HG03039 (cell line): ENCODE results near the gene ZNF594.
"Not testable (repeated sequence)": the region's sequence is repeated elsewhere in the genome, so short reads cannot be mapped to it uniquely, and the experiment has no call there.

Experiments used
- ATAC-seq: cut with Tn5 transposase; IDR thresholded peaks from one replicate; pipeline ENCODE4 v1.9.1; 2021; ENCODE audit warnings: mild to moderate bottlenecking, moderate library complexity; ENCODE audit not compliant: unreplicated experiment

ZNF594 gene

DNA sequence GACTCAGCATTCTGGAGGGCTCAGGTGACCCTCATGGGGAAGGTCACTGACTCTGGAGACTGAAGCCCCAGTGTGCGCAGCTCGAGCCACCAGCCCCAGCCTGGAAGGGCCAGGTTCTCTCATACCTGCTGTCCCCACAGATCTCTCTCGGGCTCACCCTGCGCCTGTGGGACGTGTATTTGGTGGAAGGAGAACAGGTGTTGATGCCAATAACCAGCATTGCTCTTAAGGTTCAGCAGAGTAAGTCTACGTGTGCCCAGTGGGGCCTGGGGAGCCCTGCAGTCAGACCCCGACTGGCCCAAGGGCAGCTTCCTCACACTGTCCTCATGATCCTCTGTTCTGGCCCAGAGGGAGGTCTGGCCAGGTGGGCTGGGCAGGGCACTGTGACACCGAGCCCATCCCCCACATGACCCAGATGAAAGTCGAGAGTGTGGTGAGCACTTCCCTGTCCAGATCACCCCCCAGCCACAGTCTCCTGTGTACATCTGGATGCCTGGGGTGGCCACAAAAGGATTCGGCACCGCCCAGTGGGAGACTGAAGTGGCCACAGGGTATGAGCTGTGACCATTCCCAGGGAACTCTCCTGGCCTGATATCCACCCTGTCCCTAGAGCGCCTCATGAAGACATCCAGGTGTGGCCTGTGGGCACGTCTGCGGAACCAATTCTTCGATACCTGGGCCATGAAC is 54.0 kb downstream of the ZNF594 start:
- ATAC-seq = not testable (repeated sequence)

DNA sequence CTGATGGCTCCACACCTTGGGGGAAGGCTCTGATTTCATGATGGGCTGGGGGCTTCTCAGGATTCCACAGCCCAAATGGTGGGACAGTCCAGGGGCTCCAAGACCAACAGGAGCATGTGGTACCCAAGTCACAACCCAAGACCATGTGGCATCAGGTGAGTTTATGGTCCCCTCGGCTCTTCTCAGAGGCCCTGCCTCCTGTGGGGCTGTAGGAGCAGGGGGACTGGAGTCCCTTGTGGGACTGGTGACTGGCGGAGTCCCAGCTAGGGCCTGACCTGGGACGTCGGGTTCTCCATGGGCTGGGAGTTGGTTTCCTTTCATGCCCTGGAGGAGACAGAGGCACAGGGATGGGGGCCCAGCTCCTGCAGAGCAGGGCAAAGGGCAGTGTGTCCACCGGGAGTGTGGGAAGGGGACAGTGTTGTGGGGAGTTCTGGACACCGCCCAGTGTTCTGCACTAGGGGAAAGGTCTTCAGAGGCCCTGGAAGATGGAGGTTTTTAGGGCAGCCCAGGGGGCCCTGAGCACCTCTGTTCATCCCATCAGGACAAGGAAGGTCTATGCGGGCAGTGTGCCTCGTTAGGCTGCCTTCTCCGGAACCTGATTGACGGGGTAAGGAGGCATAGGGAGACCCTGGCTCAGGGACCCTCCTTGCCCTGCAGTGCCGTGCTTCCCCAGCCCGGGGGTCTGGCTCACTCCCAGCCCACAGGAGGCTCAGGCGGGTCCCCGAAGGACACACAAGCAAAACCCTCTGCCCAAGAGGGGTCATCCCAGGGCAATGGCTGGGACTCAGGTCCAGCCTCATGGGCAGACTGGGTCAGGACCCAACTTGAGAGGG is 54.9 kb downstream of the ZNF594 start:
- not testable (repeated sequence) for ATAC-seq

DNA sequence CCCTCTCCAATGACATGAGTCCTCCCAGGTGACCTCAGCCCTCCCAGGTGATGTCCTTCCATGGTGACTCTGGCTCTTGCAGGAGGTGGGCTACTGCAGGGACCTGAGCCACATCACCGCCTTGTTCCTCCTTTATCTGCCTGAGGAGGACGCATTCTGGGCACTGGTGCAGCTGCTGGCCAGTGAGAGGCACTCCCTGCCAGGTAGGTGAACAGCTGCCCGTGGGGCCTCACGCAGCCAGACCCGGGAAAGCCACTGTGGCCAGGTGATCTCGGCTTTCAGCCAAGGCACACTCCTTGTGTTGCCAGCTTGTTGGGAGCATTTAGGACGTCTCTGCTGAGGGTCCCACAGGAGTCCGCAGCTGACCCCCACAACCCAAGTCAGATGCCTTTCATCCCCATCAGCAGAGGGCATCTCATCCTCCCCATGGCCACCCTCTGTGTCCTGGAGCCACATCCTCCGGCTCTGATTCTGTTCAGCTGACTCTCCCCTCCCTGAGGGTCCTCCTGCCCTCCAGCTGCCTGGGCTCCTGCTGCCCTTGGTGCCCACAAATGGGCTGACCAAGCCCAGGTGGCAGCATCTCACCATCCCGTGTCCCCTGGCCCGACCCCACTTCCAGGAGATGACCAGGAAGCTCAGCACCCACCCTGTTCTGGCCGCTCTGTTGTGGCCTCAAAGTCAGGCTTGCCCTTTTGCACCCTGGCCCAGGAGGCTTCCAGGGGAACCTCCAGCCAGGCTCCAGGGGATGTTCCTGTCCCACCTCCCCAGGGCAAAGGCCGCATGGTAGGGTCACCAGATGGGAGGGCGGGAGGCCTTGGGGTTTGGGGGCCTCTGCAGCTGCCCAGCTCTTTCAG is 55.7 kb downstream of the ZNF594 start:
- no peak for ATAC-seq

DNA sequence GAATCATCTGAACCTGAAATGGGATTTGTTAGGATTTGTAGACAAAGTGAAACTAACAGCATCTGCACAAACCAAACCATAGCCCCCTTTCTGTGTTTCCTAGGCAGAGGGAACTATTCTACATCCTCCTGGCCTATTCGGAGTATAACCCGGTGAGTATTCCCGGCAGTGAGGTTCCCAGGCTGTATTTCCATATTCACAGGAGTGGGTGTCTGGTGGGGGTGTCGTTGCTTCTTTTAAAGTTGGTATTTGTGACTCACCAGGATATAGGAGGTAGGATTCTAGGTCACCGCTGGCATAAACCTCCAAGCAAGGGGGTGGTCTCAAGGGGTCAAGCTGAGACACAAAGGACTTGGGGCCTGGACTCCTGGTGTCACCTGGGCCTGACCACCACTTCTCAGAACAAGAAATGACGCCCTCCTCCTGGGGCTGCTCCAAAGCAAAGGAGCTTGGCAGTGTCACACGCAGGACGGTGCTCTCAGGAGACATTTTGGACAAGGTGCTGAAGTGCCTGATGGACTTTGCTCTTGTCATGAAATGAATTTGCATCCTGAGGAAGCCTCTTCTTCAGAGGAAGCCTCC is 56.4 kb downstream of the ZNF594 start:
- ATAC-seq = not testable (repeated sequence)

DNA sequence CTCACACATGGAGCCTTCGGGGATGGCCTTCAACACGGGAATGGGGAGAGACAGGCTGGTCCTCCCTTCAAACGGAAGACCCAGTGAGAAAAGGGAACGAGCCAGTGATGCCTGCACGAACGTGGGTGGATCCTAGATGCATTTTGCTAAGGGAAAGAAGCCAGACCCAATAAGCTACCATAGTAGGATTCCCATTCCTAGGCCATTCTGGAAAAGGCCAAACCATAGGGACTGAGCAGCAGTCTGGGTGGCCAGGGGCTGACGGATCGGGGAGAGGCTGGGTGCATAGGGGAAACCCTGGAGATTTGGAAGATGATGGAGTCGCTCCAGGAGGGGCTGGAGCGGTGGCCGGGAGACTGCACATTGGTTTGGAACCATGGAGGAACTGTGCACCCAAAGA is 57.1 kb downstream of the ZNF594 start:
- not testable (repeated sequence) for ATAC-seq

DNA sequence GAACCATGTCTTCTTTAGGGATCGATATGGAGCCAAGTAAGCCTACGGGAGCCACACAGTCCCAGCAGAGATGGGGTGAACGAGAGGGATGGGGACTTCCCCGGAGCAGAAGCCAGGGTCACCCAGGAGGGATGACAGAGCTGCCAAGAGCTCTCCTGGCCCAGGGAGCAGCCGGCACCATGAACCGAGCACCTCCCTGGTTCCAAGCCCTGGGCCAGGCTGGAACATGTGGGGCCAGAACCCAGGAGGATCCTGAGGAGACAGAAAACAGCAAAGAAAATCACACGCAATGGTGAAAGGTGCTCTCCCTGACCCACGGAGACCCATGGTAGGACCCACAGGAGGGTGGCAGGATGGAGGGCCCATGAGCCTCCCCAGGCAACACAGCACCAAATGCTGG is 57.7 kb downstream of the ZNF594 start:
- not testable (repeated sequence) for ATAC-seq

DNA sequence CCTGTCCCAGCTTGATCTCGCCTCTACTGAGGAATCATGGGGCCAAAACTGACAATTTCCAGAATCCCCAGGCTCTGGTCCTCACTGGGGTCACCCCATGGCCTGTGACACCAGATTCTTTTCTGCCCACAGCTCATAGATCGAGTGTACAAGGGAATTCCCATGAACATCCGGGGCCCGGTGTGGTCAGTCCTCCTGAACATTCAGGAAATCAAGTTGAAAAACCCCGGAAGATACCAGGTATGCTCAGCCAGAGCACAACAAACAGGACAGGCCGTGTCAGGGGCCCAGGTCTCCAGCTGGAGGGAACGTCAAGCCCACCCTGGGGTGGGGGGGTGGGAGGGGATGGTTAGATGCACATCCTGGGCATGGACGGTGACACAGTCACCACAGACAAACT is 58.4 kb downstream of the ZNF594 start:
- ATAC-seq = no peak

DNA sequence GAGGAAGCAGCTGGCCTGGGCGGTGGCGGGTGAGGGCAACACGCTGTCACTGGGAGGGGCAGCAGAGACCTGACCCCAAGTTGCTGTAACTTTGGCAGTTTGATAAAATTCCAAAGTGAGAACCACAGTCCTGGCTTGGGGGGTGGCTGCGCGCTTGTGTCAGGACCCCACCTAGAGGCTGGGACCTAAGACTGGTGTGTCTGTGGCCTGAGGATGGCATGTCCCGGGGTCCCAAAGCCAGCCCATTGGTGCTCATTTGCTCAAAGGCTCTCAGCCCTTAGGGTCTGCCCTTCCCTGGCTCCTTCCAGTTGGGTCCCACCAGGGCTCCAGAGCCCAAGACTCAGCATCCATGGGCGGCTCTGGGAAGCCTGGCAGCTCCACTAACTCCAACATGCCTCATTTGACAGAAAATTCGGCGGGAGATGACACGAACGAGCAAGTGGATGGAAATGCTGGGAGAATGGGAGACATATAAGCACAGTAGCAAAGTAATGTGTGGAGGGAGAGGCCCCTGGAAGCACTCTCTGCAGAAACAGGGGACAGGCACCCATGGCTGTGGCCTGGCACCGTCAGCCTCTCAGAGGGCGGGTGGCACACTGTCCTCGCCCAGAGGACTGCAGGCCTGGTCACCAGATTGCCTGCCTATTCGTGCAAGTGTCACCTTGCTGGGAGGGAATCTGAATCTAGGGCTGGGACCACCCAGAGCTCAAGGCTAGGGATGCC is 59.0 kb downstream of the ZNF594 start:
- not testable (repeated sequence) for ATAC-seq

DNA sequence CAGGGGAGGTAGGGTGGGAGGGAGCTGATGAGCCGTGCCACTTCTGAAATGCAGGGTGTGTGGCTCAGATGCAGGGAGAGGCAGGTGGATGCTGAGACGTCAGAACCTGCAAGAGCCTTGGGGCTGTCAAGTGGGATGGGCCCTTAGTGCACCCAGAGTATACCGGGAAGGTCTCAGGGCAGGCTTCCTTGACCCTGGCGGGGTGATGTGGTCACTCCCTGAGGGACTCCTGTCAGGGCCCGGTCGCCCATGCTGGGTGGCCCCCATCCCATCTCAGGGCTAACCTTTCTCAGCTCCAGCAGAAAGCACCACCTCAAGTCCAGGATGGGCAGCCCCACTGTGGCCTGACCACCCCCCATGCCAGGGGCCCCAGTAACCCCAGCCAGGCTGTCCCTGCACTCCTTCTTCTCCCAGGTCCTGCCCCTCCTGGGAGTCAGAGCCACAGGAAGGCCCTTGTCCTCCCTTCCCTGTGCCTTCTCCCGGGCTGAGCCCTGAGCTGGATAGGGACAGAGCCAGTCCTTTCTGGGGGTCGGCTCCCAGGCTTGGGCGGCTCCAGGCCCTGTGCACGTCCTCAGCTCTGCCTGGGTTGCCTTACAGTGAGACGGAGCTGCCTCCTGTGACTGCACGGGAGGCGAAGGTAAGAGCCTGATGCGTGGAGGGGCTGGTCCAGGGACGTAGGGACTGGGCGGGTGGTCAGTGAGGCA is 59.7 kb downstream of the ZNF594 start:
- not testable (repeated sequence) for ATAC-seq

DNA sequence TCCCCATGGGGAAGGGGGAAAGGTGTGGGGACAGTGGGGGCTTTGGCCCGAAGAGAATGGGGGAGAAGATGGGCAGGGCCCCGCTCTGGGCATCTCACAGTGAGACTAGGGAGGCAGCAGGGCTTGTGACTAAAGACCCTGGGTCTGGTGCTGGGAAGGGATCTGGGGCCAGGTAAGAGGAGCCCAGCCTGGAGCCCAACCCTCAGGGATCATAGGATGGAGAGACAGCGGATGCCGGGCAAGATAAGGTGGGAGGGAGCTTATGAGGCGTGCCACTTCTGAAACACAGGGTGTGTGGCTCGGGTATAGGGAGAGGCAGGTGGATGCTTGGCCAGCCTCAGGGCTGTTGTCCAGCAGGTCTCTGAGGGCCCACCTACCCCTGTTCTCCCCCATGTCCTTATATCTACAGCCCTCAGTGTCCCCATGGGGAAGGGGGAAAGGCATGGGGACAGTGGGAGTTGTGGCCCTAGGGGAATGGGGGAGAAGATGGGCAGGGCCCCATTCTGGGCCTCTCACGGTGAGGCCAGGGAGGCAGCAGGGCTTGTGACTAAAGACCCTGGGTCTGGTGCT is 60.4 kb downstream of the ZNF594 start:
- no peak for ATAC-seq

DNA sequence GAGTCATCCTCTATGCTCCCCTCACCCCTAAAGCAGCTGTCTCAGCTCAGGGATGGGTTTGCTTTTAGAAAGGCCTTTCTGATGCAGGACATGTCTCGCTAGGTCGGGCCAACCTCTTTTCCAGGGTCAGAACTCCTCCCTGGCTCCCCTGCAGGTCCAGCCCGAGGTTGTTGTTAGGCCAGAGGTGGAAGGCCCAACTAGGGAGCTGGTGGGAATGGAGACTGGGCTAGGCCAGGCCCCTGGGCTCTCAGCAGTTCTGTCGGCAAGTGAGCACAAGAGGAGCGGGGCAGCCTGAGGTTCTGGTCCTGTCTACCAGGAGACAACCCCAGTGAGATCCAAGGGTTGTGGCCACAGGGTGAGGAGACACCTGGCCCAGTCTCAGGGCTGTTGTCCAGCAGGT is 61.0 kb downstream of the ZNF594 start:
- not testable (repeated sequence) for ATAC-seq

DNA sequence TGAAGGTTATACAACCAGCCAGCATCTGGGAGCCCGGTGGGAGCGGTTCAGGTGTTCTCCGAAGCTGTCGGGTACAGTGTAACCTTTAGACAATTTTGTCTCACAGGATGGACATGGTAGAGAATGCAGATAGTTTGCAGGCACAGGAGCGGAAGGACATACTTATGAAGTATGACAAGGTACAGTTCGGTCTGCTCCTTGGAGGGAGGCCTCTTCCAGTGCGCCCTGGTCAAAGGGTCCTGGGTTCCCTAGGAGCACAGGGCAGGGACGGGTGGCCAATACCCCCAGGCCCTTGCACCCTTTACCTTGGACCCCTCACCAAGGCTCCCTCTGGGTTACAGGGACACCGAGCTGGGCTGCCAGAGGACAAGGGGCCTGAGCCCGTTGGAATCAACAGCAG is 61.4 kb downstream of the ZNF594 start:
- ATAC-seq = not testable (repeated sequence)

DNA sequence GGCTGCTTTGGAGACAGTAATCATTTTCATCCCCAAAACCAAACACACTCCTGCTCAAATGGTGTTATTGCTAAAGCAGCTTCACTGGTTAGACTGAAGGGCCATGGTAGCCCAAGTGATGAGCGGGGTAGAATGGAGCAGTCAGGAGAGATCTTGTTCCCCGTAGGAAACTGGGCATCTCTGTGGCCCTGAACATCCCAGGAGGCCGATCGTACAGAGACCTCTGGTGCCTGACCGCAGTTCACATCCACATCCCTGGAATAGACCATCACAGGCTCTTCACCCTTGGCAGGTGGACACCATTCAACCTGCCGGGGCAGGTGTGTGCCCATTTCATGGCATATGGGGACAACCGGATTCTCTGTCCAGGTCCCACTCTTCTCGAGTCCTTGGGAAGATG is 61.9 kb downstream of the ZNF594 start:
- ATAC-seq = not testable (repeated sequence)
